Measurements from ENCODE around the gene SPINT2. TPM values are rescaled to one million over a fixed set of nuclear protein-coding genes. Genes with fewer than 3 reads are reported as not detected.

Gene SPINT2
- total RNA-seq, 4 donors from 2014 or later = 396 to 1,376 (median 946) TPM

DNA sequence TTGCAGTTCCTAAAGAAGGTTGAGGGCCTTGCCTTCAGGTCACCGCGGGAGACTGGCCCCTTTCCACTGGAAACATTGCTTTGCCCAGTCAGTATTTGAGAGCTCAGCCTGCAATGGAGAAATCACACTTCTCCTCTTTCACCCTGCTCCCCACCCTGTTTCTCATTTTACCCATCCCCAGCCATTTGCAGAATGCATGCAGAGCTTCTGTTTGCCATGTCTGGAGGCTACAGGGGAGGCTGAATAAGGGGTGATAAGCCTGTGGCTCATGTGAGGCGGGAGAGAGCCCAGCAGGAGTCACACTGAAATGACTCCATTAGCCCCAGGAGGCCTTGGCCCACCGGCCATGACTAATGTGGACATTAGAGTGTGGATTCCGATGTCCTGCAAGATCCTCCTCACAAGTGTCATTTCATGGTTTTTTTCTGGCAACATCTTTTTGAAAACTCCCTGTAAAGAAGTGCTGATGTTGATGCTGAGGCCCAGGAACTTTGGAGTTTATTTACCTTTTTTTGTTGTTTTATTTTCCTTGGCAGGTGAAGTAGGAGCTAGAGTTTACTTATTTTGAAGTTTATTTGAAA, 6.3 kb downstream of the SPINT2 start:
- H3K9me3 ChIP-seq = no peaks in the 10 kb centered on the region
- H3K27ac ChIP-seq = peak overlapping the region; percentile 30 to 82 (median 53)
- DNase-seq = no peak
- no peaks in the 10 kb centered on the region for H3K27me3 ChIP-seq
- in situ Hi-C loops (cut with MboI; ENCODE audit: low pct_ligation_motif_present in 1 of 4, low pct_unique_long_range_greater_than_20kb in 1 of 4, low sequenced_read_pairs in 3 of 4) = no loop called here
- intact Hi-C loops (cut with DNase I; ENCODE audit: low total_unique reads) = no loop called here
- no peaks in the 10 kb centered on the region for H3K36me3 ChIP-seq
- TF ChIP-seq, protein P1, sequence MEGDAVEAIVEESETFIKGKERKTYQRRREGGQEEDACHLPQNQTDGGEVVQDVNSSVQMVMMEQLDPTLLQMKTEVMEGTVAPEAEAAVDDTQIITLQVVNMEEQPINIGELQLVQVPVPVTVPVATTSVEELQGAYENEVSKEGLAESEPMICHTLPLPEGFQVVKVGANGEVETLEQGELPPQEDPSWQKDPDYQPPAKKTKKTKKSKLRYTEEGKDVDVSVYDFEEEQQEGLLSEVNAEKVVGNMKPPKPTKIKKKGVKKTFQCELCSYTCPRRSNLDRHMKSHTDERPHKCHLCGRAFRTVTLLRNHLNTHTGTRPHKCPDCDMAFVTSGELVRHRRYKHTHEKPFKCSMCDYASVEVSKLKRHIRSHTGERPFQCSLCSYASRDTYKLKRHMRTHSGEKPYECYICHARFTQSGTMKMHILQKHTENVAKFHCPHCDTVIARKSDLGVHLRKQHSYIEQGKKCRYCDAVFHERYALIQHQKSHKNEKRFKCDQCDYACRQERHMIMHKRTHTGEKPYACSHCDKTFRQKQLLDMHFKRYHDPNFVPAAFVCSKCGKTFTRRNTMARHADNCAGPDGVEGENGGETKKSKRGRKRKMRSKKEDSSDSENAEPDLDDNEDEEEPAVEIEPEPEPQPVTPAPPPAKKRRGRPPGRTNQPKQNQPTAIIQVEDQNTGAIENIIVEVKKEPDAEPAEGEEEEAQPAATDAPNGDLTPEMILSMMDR (IDR thresholded peaks at IDR 0.05) = no peak
- TF ChIP-seq POLR2A (IDR thresholded peaks at IDR 0.05) = no peak
- TF ChIP-seq EP300 (IDR thresholded peaks at IDR 0.05; ENCODE audit: low read depth) = no peak
- TF ChIP-seq POLR2AphosphoS5 (IDR thresholded peaks at IDR 0.05) = no peak
- H3K4me1 ChIP-seq = peaks cover 23 to 90% (median 66%) of the 10 kb centered on the region in 4 donors
- H3K4me3 ChIP-seq = no peak overlapping the region
- whole genome bisulfite sequencing, 2 donors (ENCODE audit: low coverage in 1 of 2) = 76% methylated on average over 5 of the region's 5 CpGs; no CpG with 5 or more reads in 1 of the 2 donors

GRCh38 chr19:38273499-38273898, 9.1 kb downstream of the SPINT2 start:
- no peak for TF ChIP-seq EP300 (IDR thresholded peaks at IDR 0.05; ENCODE audit: low read depth)
- peak in 2 of 3 donors; percentile 50 to 75 for TF ChIP-seq POLR2AphosphoS5 (IDR thresholded peaks at IDR 0.05)
- H3K9me3 ChIP-seq = no peaks in the 10 kb centered on the region
- H3K27ac ChIP-seq = peak overlapping the region; percentile 73 to 82 (median 80)
- intact Hi-C loops (cut with DNase I; ENCODE audit: low total_unique reads) (no loop called here), in situ Hi-C loops (cut with MboI; ENCODE audit: low pct_ligation_motif_present in 1 of 4, low pct_unique_long_range_greater_than_20kb in 1 of 4, low sequenced_read_pairs in 3 of 4) (no loop called here)
- peak; percentile 80 for DNase-seq
- H3K36me3 ChIP-seq = no peaks in the 10 kb centered on the region
- no peaks in the 10 kb centered on the region for H3K27me3 ChIP-seq
- WGBS, 2 donors (ENCODE audit: low coverage in 1 of 2) = 45 to 73% methylated on average over 2 of the region's 2 CpGs
- no peak overlapping the region for H3K4me3 ChIP-seq
- peaks cover 37 to 87% (median 63%) of the 10 kb centered on the region in 4 donors for H3K4me1 ChIP-seq

DNA sequence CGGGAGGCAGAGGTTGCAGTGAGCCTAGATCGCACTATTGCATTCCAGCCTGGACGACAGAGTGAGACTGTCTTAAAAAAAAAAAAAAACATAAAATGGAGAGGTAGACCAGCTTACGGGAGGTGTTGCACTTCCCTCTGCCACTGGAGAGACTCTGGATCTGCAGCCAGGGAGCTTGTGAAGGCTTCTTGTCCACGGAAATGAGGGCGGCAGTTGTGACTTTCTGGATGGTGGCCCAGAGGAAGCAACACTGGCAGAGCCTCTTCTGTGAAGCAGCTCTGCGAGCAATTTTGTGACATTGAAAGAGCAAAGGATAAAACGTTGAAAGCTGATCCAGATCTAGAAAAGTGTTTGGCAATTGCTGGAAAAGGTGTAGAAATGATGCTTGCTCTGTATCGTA, 10.4 kb downstream of the SPINT2 start:
- H3K4me3 ChIP-seq = no peak overlapping the region
- TF ChIP-seq POLR2AphosphoS5 (IDR thresholded peaks at IDR 0.05) (peak in 2 of 3 donors; percentile 18 to 37), POLR2A (IDR thresholded peaks at IDR 0.05) (no peak), EP300 (IDR thresholded peaks at IDR 0.05; ENCODE audit: low read depth) (no peak)
- TF ChIP-seq, protein P1 (IDR thresholded peaks at IDR 0.05) = no peak
- no peaks in the 10 kb centered on the region for H3K9me3 ChIP-seq
- peak overlapping the region; percentile 73 to 82 (median 80) for H3K27ac ChIP-seq
- intact Hi-C loops (cut with DNase I; ENCODE audit: low total_unique reads) (no loop called here), in situ Hi-C loops (cut with MboI; ENCODE audit: low pct_ligation_motif_present in 1 of 4, low pct_unique_long_range_greater_than_20kb in 1 of 4, low sequenced_read_pairs in 3 of 4) (no loop called here)
- H3K4me1 ChIP-seq = peaks cover 40 to 86% (median 64%) of the 10 kb centered on the region in 4 donors
- peak; percentile 52 for DNase-seq
- H3K36me3 ChIP-seq = no peaks in the 10 kb centered on the region
- 25 to 32% methylated on average over 4 to 9 of the region's 9 CpGs for WGBS, 2 donors (ENCODE audit: low coverage in 1 of 2)
- no peaks in the 10 kb centered on the region for H3K27me3 ChIP-seq

GRCh38 chr19:38276942-38277517, 12.7 kb downstream of the SPINT2 start:
- Histone ChIP-seq H3K9me3 (no peaks in the 10 kb centered on the region), H3K36me3 (no peaks in the 10 kb centered on the region), H3K4me3 (no peak overlapping the region), H3K4me1 (peaks cover 40 to 85% (median 52%) of the 10 kb centered on the region in 4 donors), H3K27ac (peak overlapping the region; percentile 61 to 76 (median 73)), H3K27me3 (no peaks in the 10 kb centered on the region)
- intact Hi-C loops (cut with DNase I; ENCODE audit: low total_unique reads) = no loop called here
- 89 to 100% methylated on average over 4 to 7 of the region's 7 CpGs for WGBS, 2 donors (ENCODE audit: low coverage in 1 of 2)
- TF ChIP-seq POLR2A (IDR thresholded peaks at IDR 0.05) = no peak
- no peak for TF ChIP-seq EP300 (IDR thresholded peaks at IDR 0.05; ENCODE audit: low read depth)
- no peak for TF ChIP-seq POLR2AphosphoS5 (IDR thresholded peaks at IDR 0.05)
- TF ChIP-seq, protein P1 (IDR thresholded peaks at IDR 0.05) = no peak
- DNase-seq = no peak
- in situ Hi-C loops (cut with MboI; ENCODE audit: low pct_ligation_motif_present in 1 of 4, low pct_unique_long_range_greater_than_20kb in 1 of 4, low sequenced_read_pairs in 3 of 4) = no loop called here
